ENCODE measurements around the gene PODN.

DNA sequence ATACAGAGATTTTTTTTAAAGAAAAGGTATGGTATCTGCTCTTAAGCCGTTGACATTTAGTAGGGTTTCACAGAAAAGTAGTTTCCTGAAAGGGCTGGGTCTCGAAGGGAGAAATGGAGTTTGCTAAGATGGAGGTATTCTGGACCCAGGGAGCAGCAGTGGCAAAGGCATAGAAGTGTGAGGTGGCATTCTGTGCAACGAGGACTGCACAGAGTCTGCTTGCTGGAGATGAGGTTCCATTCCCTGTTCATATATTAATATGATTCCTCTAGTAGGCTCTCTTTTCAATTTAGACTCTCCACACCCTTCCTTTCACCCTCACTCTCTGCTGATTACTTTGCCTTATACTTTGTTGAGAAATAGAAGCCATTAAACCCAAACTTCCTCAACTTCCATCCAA, 38.5 kb upstream of the PODN start:
- TF ChIP-seq, protein P1, sequence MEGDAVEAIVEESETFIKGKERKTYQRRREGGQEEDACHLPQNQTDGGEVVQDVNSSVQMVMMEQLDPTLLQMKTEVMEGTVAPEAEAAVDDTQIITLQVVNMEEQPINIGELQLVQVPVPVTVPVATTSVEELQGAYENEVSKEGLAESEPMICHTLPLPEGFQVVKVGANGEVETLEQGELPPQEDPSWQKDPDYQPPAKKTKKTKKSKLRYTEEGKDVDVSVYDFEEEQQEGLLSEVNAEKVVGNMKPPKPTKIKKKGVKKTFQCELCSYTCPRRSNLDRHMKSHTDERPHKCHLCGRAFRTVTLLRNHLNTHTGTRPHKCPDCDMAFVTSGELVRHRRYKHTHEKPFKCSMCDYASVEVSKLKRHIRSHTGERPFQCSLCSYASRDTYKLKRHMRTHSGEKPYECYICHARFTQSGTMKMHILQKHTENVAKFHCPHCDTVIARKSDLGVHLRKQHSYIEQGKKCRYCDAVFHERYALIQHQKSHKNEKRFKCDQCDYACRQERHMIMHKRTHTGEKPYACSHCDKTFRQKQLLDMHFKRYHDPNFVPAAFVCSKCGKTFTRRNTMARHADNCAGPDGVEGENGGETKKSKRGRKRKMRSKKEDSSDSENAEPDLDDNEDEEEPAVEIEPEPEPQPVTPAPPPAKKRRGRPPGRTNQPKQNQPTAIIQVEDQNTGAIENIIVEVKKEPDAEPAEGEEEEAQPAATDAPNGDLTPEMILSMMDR (IDR thresholded peaks at IDR 0.05), result no peak
- TF ChIP-seq POLR2A (IDR thresholded peaks at IDR 0.05), result no peak
